HepG2 (cell line): Measurements from ENCODE around the gene DIPK1B. TPM values are rescaled to one million over a fixed set of nuclear protein-coding genes. Genes with fewer than 3 reads are reported as not detected.

ENCODE experiments used
- ATAC-seq: fragments of 200-7000 bp; cut with Tn5 transposase; 3 replicates; pipeline ENCODE4 v1.9.1; 2020; ENCODE audit warnings: mild to moderate bottlenecking, moderate library complexity
- BruUV-seq: library from RNA; stranded (reverse); fragments of 400-500 nt; replicated peaks from 2 replicates; lab custom pipeline; 2021; lab: Mats Ljungman, UMichigan
- CTCF ChIA-PET: fragments of 300-600 bp; formaldehyde crosslinking; extraction: SDS; loops from one replicate; lab custom pipeline; 2021; ENCODE audit warnings: low total read pairs, inconsistent platforms, low intra/inter-chr PET ratio; lab: Yijun Ruan, JAX
- POLR2A ChIA-PET: fragments of 350-600 bp; sonication (Branson Sonifier 250); formaldehyde crosslinking; loops from one replicate; lab custom pipeline; 2020; ENCODE audit warnings: antibody characterized with exemption, inconsistent platforms; lab: Yijun Ruan, JAX
- DNase-seq: peaks from one replicate; pipeline ENCODE4 v3.0.0-alpha.2; 2015; ENCODE audit warnings: low spot score
- FAIRE-seq: peaks from 3 replicates; lab custom pipeline; 2011; peaks lifted over from hg19 to GRCh38; lab: Jason Lieb, UNC
- H2AFZ ChIP-seq: one replicate; pipeline ENCODE4 v1.6.1; 2011; ENCODE audit warnings: low read length, inconsistent platforms
- H3K27ac ChIP-seq: fragments of 300-600 bp; 3 replicates; pipeline ENCODE4 v1.8.0; 2011; ENCODE audit warnings: mixed run types, mild to moderate bottlenecking, mixed read lengths, low read length, inconsistent platforms; ENCODE audit not compliant: insufficient read depth; ENCODE audit errors: extremely low read length
- H3K27me3 ChIP-seq, 2 experiments: fragments of 200-600 bp in 1 of 2; 2 replicates in 1 of 2; 3 replicates in 1 of 2; pipeline versions ENCODE4 v1.6.0 to v1.8.0; 2011; ENCODE audit warnings: low read length in 2 of 2, mild to moderate bottlenecking in 2 of 2, moderate library complexity in 2 of 2, inconsistent platforms in 1 of 2; ENCODE audit not compliant: insufficient read depth in 2 of 2, control insufficient read depth in 1 of 2
- H3K36me3 ChIP-seq, 2 experiments: fragments of 200-600 bp in 1 of 2; replicated peaks in 1 of 2; 2 replicates in 1 of 2; 3 replicates in 1 of 2; pipeline versions ENCODE4 v1.5.1 to v1.8.0; 2011; ENCODE audit warnings: low read length in 2 of 2, inconsistent platforms in 1 of 2; ENCODE audit not compliant: insufficient read depth in 2 of 2, control insufficient read depth in 1 of 2
- H3K4me1 ChIP-seq: 2 replicates; pipeline ENCODE4 v1.5.1; 2012; ENCODE audit warnings: low read length, inconsistent platforms; ENCODE audit not compliant: insufficient read depth
- H3K4me2 ChIP-seq: 2 replicates; pipeline ENCODE4 v1.6.0; 2011; ENCODE audit warnings: low read depth, low read length, inconsistent platforms
- H3K4me3 ChIP-seq, 3 experiments: fragments of 200-600 bp in 1 of 3; sonication (generic), shearing (Covaris generic) in 1 of 3; replicated peaks in 1 of 3; 2 replicates each; pipeline ENCODE4 v1.5.1; 2011 to 2016; ENCODE audit warnings: low read length in 3 of 3, inconsistent platforms in 2 of 3, low read depth in 2 of 3, mild to moderate bottlenecking in 2 of 3, control low read depth in 1 of 3, mixed read lengths in 1 of 3; ENCODE audit not compliant: insufficient read depth in 1 of 3
- H3K79me2 ChIP-seq: one replicate; pipeline ENCODE4 v1.6.1; 2011; ENCODE audit warnings: low read length, inconsistent platforms; ENCODE audit not compliant: insufficient read depth
- H3K9ac ChIP-seq: 2 replicates; pipeline ENCODE4 v1.6.0; 2011; ENCODE audit warnings: mild to moderate bottlenecking, low read depth, low read length, inconsistent platforms; ENCODE audit not compliant: insufficient read depth
- H3K9me3 ChIP-seq: 2 replicates; pipeline ENCODE4 v1.5.1; 2012; ENCODE audit warnings: mild to moderate bottlenecking, low read length
- H4K20me1 ChIP-seq: 2 replicates; pipeline ENCODE4 v1.6.0; 2011; ENCODE audit warnings: inconsistent platforms, mild to moderate bottlenecking, low read length, moderate library complexity; ENCODE audit not compliant: insufficient read depth
- AGO1 ChIP-seq: fragments of 200-400 bp; formaldehyde crosslinking; IDR thresholded peaks from 2 replicates; pipeline ENCODE4 v1.6.1; 2017; ENCODE audit warnings: mild to moderate bottlenecking, low read depth, low read length, moderate library complexity; ENCODE audit not compliant: poor library complexity, severe bottlenecking
- AGO2 ChIP-seq: fragments of 200-400 bp; formaldehyde crosslinking; optimal IDR thresholded peaks from 2 replicates; pipeline ENCODE3; 2017; ENCODE audit warnings: mild to moderate bottlenecking, low read depth, low read length, moderate library complexity
- AKAP8 ChIP-seq: sonication (generic); formaldehyde crosslinking; IDR thresholded peaks from 2 replicates; pipeline ENCODE4 v1.5.1; 2020; ENCODE audit warnings: mild to moderate bottlenecking, missing genetic modification reagents
- BCL6 ChIP-seq: IDR thresholded peaks from 2 replicates; pipeline ENCODE4 v1.6.1; 2016; ENCODE audit warnings: missing genetic modification reagents, missing compliant biosample characterization
- HMGA1 ChIP-seq: sonication (generic); formaldehyde crosslinking; conservative IDR thresholded peaks from 2 replicates; pipeline ENCODE4 v1.4.0; 2020; ENCODE audit warnings: missing genetic modification reagents
- MBD4 ChIP-seq: IDR thresholded peaks from 2 replicates; pipeline ENCODE4 v1.6.1; 2012; ENCODE audit warnings: low read length, inconsistent platforms, borderline replicate concordance
- PAF1 ChIP-seq: IDR thresholded peaks from 2 replicates; pipeline ENCODE4 v1.6.1; 2016; ENCODE audit warnings: missing genetic modification reagents, missing compliant biosample characterization
- POLR2G ChIP-seq: fragments of 200-400 bp; formaldehyde crosslinking; IDR thresholded peaks from 2 replicates; pipeline ENCODE4 v1.6.1; 2018; ENCODE audit warnings: mild to moderate bottlenecking, low read depth, low read length, moderate library complexity
- RBFOX2 ChIP-seq: fragments of 200-400 bp; formaldehyde crosslinking; IDR thresholded peaks from 2 replicates; pipeline ENCODE4 v1.6.1; 2017; ENCODE audit warnings: low read depth, mild to moderate bottlenecking, low read length
- RBM22 ChIP-seq: fragments of 200-400 bp; formaldehyde crosslinking; optimal IDR thresholded peaks from 2 replicates; pipeline ENCODE3; 2017; ENCODE audit warnings: mild to moderate bottlenecking, low read length, moderate library complexity
- SAP130 ChIP-seq: IDR thresholded peaks from 2 replicates; pipeline ENCODE4 v1.6.1; 2016; ENCODE audit warnings: low read depth
- TAF15 ChIP-seq: fragments of 200-400 bp; formaldehyde crosslinking; IDR thresholded peaks from one replicate; pipeline ENCODE4 v1.6.1; 2018; ENCODE audit warnings: mild to moderate bottlenecking, low read depth, low read length; ENCODE audit not compliant: poor library complexity, severe bottlenecking
- ZC3H13 ChIP-seq: sonication (generic); formaldehyde crosslinking; IDR thresholded peaks from 2 replicates; pipeline ENCODE4 v1.8.1; 2023; ENCODE audit warnings: mild to moderate bottlenecking, missing genetic modification reagents, moderate library complexity
- ZFP41 ChIP-seq: sonication (generic); formaldehyde crosslinking; IDR thresholded peaks from 2 replicates; pipeline ENCODE4 v1.4.0; 2020; ENCODE audit warnings: mild to moderate bottlenecking, missing genetic modification reagents, borderline replicate concordance
- WGBS: methylation state at CpG from one replicate; pipeline ENCODE4 v1.1.6; 2017; ENCODE audit warnings: low lambda C conversion rate; 5-methylcytosine and 5-hydroxymethylcytosine counted together
- in situ Hi-C: cut with HindIII; loops from 2 replicates; pipeline ENCODE4 v1.10.0; 2017; ENCODE audit warnings: low pct_unique_long_range_greater_than_20kb; ENCODE audit not compliant: extremely low pct_ligation_motif_present
- intact Hi-C: fragments of 100-400 bp; cut with micrococcal nuclease; formaldehyde crosslinking; loops from one replicate; pipeline ENCODE4 v1.10.0; 2022; ENCODE audit not compliant: unreplicated experiment
- polyA plus RNA-seq, 8 experiments: library from polyadenylated mRNA; depleted of rRNA in 3 of 8; stranded (reverse) in 7 of 8; unstranded in 1 of 8; fragments of >200 nt; fragmentation: Illumina TruSeq in 4 of 8; extraction: Trizol in 4 of 8; gene quantifications; 2 replicates each; pipeline versions ENCODE4 v1.2.1 to v1.2.3, GENCODE V29; 2011 to 2016; ENCODE audit warnings: low read depth in 4 of 8, missing spikeins in 1 of 8, mixed read lengths in 1 of 8; ENCODE audit not compliant: insufficient read depth in 1 of 8
- total RNA-seq, 5 experiments: library from RNA; depleted of rRNA; stranded (reverse); fragments of >200 nt; fragmentation: Illumina TruSeq; extraction: Trizol; gene quantifications; 2 replicates each; pipeline ENCODE4 v1.2.3, GENCODE V29; 2016; ENCODE audit warnings: low read depth in 1 of 5
- TF ChIP-seq, protein P1 (sequence below): sonication (generic); formaldehyde crosslinking; IDR thresholded peaks from 2 replicates; pipeline ENCODE4 v1.5.0; 2020; ENCODE audit warnings: missing genetic modification reagents

Gene DIPK1B
- total and polyA plus RNA-seq, 2 of the 13 experiments (the other 11 are each of a cell fraction or from before 2014, with no cell fraction given) = 0.18 to 3.9 TPM

DNA sequence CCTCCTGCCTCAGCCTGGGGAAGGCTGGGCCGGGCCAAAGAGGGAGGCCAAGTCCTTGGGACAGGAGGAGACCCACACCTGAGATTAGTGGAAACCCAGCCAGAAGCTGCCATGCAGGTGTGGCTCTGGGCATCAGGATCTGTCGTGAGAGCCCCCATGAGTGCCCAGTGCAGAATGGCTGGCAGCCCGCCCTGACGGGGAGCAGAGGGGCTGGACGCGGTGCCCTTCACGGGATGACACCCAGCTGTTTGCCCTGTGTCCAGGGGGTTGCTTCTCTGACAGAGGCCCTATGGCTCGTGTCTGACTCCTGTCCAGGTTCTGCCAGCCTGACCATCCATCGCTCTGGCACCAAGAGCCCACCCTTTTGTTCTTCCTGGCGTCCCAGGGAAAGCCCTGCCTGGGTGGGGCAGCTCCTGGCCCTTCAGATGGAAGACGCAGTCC lies 8.5 kb downstream of the DIPK1B start:
- peaks cover 33% of the 10 kb centered on the region for H4K20me1 ChIP-seq

DNA sequence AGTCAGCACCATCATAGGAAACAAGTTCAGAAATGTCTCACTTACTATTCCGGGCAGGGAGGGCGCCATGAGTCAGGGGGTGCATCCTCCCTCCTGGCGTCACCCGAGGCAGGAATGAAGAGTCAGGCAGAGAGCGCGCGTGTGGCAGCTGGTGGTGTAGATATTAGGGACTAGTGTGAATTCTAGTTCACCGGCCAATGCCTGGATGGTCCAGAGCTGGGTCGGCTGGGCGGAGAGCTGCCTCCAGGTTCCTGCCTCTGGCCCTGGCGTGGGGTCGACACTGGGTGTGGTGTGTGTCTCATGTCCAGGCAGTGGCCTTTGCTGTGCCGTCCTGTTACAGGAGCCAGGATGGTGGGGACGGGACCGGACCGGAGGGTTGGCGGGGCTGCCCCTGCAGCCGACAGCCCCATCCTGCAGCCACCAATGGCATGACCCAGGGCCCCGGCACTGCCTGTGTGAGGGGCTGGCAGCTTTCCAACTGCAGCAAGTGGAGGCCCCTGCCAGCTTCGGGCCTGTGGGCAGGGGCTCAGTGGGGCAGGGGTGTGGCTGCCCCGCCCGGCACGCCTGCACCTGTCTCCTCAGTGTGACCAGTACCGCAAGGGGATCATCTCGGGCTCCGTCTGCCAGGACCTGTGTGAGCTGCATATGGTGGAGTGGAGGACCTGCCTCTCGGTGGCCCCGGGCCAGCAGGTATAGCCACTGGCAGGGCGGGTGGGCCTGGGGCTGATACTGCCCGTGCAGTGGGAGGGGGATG lies 9.1 kb downstream of the DIPK1B start:
- peaks cover 39% of the 10 kb centered on the region for H4K20me1 ChIP-seq
- 0 out of 2 replicates have a peak, but pooled peaks have one; percentile 26 for TF ChIP-seq ZC3H13 (CRISPR knock-in tag)
- no peak for TF ChIP-seq BCL6 (CRISPR knock-in tag)
- TF ChIP-seq AGO1 = peak; percentile 77
- TF ChIP-seq RBFOX2 = peak; percentile 70
- peak; percentile 2 for TF ChIP-seq RBM22
- TF ChIP-seq TAF15 = peak; percentile 34
- no peak for TF ChIP-seq HMGA1 (CRISPR knock-in tag)
- TF ChIP-seq POLR2G = peak; percentile 55; the same call in 1 of the 2 replicates
- no peak for TF ChIP-seq MBD4
- no peak for TF ChIP-seq SAP130
- TF ChIP-seq AGO2 = peak; percentile 92
- TF ChIP-seq AKAP8 (CRISPR knock-in tag) = peak; percentile 89; the same call in 1 of the 2 replicates
- H3K36me3 ChIP-seq = peaks cover 11 to 20% of the 10 kb centered on the region in 2 experiments; a peak in 4 of 5 replicates
- H3K27ac ChIP-seq = no peak overlapping the region
- WGBS = 90% methylated on average over 14 of the region's 30 CpGs
- POLR2A ChIA-PET = interaction anchor here (0.6 kb wide), 1 partner anchor 21 kb away, joined by 3 read pairs; the partner anchor contains the start of gene LCN10
- no peak overlapping the region for H3K4me3 ChIP-seq
- H3K9me3 ChIP-seq = no peaks in the 10 kb centered on the region
- CTCF ChIA-PET = no interaction called here
- H3K4me2 ChIP-seq = no peak overlapping the region
- peaks cover 25% of the 10 kb centered on the region for H3K4me1 ChIP-seq
- no peak overlapping the region for H2AFZ ChIP-seq
- no peak overlapping the region for H3K9ac ChIP-seq
- DNase-seq (no peak), FAIRE-seq (no peak), ATAC-seq (peak; percentile 12)
- H3K79me2 ChIP-seq = peaks cover 9% of the 10 kb centered on the region
- no TSS peak for BruUV-seq
- in situ Hi-C loops (no loop called here), intact Hi-C loops (no loop called here)
- no peaks in the 10 kb centered on the region for H3K27me3 ChIP-seq

More for the DNA sequence above, 8.5 kb downstream of the DIPK1B start:
- Histone ChIP-seq H2AFZ (no peak overlapping the region), H3K36me3 (peaks cover 9 to 17% of the 10 kb centered on the region in 2 experiments; a peak in 4 of 5 replicates), H3K79me2 (peaks cover 3% of the 10 kb centered on the region), H3K27ac (no peak overlapping the region), H3K27me3 (no peaks in the 10 kb centered on the region), H3K4me1 (peaks cover 19% of the 10 kb centered on the region), H3K4me2 (no peak overlapping the region), H3K9ac (no peak overlapping the region), H3K4me3 (no peak overlapping the region), H3K9me3 (no peaks in the 10 kb centered on the region)
- in situ Hi-C loops = no loop called here
- DNase-seq (no peak), FAIRE-seq (no peak), ATAC-seq (peak; percentile 3)
- CTCF ChIA-PET = no interaction called here
- POLR2A ChIA-PET = no interaction called here
- WGBS = 80% methylated on average over 3 of the region's 11 CpGs
- no TSS peak for BruUV-seq
- intact Hi-C loops = no loop called here
- TF ChIP-seq, protein P1, sequence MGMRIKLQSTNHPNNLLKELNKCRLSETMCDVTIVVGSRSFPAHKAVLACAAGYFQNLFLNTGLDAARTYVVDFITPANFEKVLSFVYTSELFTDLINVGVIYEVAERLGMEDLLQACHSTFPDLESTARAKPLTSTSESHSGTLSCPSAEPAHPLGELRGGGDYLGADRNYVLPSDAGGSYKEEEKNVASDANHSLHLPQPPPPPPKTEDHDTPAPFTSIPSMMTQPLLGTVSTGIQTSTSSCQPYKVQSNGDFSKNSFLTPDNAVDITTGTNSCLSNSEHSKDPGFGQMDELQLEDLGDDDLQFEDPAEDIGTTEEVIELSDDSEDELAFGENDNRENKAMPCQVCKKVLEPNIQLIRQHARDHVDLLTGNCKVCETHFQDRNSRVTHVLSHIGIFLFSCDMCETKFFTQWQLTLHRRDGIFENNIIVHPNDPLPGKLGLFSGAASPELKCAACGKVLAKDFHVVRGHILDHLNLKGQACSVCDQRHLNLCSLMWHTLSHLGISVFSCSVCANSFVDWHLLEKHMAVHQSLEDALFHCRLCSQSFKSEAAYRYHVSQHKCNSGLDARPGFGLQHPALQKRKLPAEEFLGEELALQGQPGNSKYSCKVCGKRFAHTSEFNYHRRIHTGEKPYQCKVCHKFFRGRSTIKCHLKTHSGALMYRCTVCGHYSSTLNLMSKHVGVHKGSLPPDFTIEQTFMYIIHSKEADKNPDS (CRISPR knock-in tag) = no peak
- 0 out of 2 replicates have a peak, but pooled peaks have one; percentile 24 for TF ChIP-seq PAF1 (CRISPR knock-in tag)
- TF ChIP-seq ZFP41 (CRISPR knock-in tag) = no peak
- peak; percentile 23; the same call in 1 of the 2 replicates for TF ChIP-seq POLR2G
